Measurements from ENCODE around the gene DCTPP1. TPM values are rescaled to one million over a fixed set of nuclear protein-coding genes. Genes with fewer than 3 reads are reported as not detected.
A peak's percentile ranks its signal among the peaks of the same experiment; 100 is the strongest.

DCTPP1 gene
- total and polyA plus RNA-seq, 2 of the 13 experiments (the other 11 are each of a cell fraction or from before 2014, with no cell fraction given): 54.8 to 74.4 TPM

DNA sequence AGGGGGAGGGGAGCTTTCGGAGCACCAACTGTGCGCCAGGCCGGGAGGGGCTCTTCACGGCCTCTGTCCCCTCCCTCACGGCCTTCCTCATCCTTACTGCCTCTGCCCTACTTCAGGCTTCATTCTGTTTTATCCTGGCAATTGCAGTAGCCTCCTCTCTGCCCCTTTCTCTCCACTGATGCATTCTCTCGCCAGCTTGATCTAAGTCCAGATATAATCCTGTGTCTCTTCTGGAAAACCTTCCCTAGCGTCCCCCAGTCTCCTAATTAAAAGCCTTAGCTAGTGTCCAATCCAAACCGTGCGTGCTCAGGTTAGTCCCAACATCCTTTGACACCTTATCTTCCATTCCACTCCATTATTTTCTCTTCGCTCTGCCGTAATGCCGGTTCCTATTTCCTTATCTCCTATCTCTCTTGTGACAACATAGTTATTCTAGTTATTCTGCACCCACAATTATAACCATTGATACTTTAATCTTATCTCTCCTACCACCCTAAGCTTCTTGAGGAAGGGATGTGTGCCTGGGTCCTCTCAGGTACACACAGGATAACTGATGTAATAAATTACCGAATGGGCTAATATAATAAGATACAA is 33.7 kb downstream of the DCTPP1 start (continued):
- TF ChIP-seq, protein P1, sequence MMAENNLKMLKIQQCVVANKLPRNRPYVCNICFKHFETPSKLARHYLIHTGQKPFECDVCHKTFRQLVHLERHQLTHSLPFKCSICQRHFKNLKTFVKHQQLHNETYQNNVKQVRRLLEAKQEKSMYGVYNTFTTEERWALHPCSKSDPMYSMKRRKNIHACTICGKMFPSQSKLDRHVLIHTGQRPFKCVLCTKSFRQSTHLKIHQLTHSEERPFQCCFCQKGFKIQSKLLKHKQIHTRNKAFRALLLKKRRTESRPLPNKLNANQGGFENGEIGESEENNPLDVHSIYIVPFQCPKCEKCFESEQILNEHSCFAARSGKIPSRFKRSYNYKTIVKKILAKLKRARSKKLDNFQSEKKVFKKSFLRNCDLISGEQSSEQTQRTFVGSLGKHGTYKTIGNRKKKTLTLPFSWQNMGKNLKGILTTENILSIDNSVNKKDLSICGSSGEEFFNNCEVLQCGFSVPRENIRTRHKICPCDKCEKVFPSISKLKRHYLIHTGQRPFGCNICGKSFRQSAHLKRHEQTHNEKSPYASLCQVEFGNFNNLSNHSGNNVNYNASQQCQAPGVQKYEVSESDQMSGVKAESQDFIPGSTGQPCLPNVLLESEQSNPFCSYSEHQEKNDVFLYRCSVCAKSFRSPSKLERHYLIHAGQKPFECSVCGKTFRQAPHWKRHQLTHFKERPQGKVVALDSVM (CRISPR knock-in tag; IDR thresholded peaks at IDR 0.05): no peak
- TF ChIP-seq SMYD3 (CRISPR knock-in tag; IDR thresholded peaks at IDR 0.05) (no peak), RBFOX2 (IDR thresholded peaks at IDR 0.05; ENCODE audit: low read depth, low read length) (no peak), FOXK1 (CRISPR knock-in tag; IDR thresholded peaks at IDR 0.05; ENCODE audit: borderline replicate concordance, low read depth) (no peak), ZNF232 (CRISPR knock-in tag; IDR thresholded peaks at IDR 0.05; ENCODE audit: borderline replicate concordance) (no peak; the same call in 1 of the 2 replicates), KLF9 (CRISPR knock-in tag; IDR thresholded peaks at IDR 0.05; ENCODE audit: low read depth) (0 out of 2 replicates have a peak, but pooled peaks have one; percentile 15), ZNF432 (CRISPR knock-in tag; IDR thresholded peaks at IDR 0.05; ENCODE audit: borderline replicate concordance) (no peak), NFRKB (IDR thresholded peaks at IDR 0.05) (no peak), FOXC1 (CRISPR knock-in tag; IDR thresholded peaks at IDR 0.05; ENCODE audit: borderline replicate concordance) (no peak), ZNF816 (CRISPR knock-in tag; IDR thresholded peaks at IDR 0.05; ENCODE audit: borderline replicate concordance) (no peak), TEAD3 (CRISPR knock-in tag; optimal IDR thresholded peaks at IDR 0.05; ENCODE audit: borderline replicate concordance) (no peak), ZBTB38 (CRISPR knock-in tag; IDR thresholded peaks at IDR 0.05) (no peak)
- TF ChIP-seq, protein P2, sequence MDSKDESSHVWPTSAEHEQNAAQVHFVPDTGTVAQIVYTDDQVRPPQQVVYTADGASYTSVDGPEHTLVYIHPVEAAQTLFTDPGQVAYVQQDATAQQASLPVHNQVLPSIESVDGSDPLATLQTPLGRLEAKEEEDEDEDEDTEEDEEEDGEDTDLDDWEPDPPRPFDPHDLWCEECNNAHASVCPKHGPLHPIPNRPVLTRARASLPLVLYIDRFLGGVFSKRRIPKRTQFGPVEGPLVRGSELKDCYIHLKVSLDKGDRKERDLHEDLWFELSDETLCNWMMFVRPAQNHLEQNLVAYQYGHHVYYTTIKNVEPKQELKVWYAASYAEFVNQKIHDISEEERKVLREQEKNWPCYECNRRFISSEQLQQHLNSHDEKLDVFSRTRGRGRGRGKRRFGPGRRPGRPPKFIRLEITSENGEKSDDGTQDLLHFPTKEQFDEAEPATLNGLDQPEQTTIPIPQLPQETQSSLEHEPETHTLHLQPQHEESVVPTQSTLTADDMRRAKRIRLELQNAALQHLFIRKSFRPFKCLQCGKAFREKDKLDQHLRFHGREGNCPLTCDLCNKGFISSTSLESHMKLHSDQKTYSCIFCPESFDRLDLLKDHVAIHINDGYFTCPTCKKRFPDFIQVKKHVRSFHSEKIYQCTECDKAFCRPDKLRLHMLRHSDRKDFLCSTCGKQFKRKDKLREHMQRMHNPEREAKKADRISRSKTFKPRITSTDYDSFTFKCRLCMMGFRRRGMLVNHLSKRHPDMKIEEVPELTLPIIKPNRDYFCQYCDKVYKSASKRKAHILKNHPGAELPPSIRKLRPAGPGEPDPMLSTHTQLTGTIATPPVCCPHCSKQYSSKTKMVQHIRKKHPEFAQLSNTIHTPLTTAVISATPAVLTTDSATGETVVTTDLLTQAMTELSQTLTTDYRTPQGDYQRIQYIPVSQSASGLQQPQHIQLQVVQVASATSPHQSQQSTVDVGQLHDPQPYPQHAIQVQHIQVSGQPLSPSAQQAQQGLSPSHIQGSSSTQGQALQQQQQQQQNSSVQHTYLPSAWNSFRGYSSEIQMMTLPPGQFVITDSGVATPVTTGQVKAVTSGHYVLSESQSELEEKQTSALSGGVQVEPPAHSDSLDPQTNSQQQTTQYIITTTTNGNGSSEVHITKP (CRISPR knock-in tag; IDR thresholded peaks at IDR 0.05; ENCODE audit: low read depth): no peak
- TF ChIP-seq, protein P3, sequence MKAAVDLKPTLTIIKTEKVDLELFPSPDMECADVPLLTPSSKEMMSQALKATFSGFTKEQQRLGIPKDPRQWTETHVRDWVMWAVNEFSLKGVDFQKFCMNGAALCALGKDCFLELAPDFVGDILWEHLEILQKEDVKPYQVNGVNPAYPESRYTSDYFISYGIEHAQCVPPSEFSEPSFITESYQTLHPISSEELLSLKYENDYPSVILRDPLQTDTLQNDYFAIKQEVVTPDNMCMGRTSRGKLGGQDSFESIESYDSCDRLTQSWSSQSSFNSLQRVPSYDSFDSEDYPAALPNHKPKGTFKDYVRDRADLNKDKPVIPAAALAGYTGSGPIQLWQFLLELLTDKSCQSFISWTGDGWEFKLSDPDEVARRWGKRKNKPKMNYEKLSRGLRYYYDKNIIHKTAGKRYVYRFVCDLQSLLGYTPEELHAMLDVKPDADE (CRISPR knock-in tag; IDR thresholded peaks at IDR 0.05): no peak
- TF ChIP-seq, protein P4, sequence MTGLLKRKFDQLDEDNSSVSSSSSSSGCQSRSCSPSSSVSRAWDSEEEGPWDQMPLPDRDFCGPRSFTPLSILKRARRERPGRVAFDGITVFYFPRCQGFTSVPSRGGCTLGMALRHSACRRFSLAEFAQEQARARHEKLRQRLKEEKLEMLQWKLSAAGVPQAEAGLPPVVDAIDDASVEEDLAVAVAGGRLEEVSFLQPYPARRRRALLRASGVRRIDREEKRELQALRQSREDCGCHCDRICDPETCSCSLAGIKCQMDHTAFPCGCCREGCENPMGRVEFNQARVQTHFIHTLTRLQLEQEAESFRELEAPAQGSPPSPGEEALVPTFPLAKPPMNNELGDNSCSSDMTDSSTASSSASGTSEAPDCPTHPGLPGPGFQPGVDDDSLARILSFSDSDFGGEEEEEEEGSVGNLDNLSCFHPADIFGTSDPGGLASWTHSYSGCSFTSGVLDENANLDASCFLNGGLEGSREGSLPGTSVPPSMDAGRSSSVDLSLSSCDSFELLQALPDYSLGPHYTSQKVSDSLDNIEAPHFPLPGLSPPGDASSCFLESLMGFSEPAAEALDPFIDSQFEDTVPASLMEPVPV (CRISPR knock-in tag; IDR thresholded peaks at IDR 0.05): no peak
- TF ChIP-seq, protein P5, sequence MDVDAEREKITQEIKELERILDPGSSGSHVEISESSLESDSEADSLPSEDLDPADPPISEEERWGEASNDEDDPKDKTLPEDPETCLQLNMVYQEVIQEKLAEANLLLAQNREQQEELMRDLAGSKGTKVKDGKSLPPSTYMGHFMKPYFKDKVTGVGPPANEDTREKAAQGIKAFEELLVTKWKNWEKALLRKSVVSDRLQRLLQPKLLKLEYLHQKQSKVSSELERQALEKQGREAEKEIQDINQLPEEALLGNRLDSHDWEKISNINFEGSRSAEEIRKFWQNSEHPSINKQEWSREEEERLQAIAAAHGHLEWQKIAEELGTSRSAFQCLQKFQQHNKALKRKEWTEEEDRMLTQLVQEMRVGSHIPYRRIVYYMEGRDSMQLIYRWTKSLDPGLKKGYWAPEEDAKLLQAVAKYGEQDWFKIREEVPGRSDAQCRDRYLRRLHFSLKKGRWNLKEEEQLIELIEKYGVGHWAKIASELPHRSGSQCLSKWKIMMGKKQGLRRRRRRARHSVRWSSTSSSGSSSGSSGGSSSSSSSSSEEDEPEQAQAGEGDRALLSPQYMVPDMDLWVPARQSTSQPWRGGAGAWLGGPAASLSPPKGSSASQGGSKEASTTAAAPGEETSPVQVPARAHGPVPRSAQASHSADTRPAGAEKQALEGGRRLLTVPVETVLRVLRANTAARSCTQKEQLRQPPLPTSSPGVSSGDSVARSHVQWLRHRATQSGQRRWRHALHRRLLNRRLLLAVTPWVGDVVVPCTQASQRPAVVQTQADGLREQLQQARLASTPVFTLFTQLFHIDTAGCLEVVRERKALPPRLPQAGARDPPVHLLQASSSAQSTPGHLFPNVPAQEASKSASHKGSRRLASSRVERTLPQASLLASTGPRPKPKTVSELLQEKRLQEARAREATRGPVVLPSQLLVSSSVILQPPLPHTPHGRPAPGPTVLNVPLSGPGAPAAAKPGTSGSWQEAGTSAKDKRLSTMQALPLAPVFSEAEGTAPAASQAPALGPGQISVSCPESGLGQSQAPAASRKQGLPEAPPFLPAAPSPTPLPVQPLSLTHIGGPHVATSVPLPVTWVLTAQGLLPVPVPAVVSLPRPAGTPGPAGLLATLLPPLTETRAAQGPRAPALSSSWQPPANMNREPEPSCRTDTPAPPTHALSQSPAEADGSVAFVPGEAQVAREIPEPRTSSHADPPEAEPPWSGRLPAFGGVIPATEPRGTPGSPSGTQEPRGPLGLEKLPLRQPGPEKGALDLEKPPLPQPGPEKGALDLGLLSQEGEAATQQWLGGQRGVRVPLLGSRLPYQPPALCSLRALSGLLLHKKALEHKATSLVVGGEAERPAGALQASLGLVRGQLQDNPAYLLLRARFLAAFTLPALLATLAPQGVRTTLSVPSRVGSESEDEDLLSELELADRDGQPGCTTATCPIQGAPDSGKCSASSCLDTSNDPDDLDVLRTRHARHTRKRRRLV (CRISPR knock-in tag; IDR thresholded peaks at IDR 0.05): no peak

All from HepG2 (cell line).